HCT116 (cell line): ENCODE data around the gene TOLLIP. TPM values are rescaled to one million over a fixed set of nuclear protein-coding genes. Genes with fewer than 3 reads are reported as not detected.

Experiments used
- ATAC-seq: fragments of 200-7000 bp; cut with Tn5 transposase; 2 replicates; pipeline ENCODE4 v1.9.1; 2020; ENCODE audit warnings: mild to moderate bottlenecking, moderate library complexity
- BruUV-seq: library from RNA; stranded (reverse); fragments of 400-500 nt; replicated peaks from 2 replicates; lab custom pipeline; 2021; lab: Mats Ljungman, UMichigan
- CTCF ChIA-PET: fragments of 300-600 bp; sonication (Branson Sonifier 250); formaldehyde crosslinking; loops from one replicate; lab custom pipeline; 2021; ENCODE audit warnings: antibody characterized with exemption; lab: Charles Lee
- POLR2A ChIA-PET: fragments of 300-600, 350-600 bp; sonication (Branson Sonifier 250); formaldehyde crosslinking; loops from one replicate; lab custom pipeline; 2021; ENCODE audit warnings: antibody characterized with exemption; lab: Charles Lee
- RAD21 ChIA-PET, 2 experiments: fragments of 300-600 bp; sonication (Branson Sonifier 250); formaldehyde crosslinking; loops; one replicate each; lab custom pipeline; 2023; ENCODE audit warnings: low total read pairs in 2 of 2; ENCODE audit not compliant: uncharacterized antibody in 2 of 2, unreplicated experiment in 2 of 2, low non-redundant PET in 1 of 2; lab: Charles Lee
- DNase-seq: peaks from one replicate; pipeline ENCODE4 v3.0.0-alpha.2; 2010; ENCODE audit warnings: low read depth, low spot score
- H2AFZ ChIP-seq: fragments of 200-600 bp; shearing (Covaris generic), sonication (generic); 2 replicates; pipeline ENCODE4 v1.6.1; 2017; ENCODE audit warnings: low read depth, mixed run types, mixed read lengths, antibody characterized with exemption, low read length; ENCODE audit not compliant: poor library complexity, severe bottlenecking
- H3K27ac ChIP-seq: 2 replicates; pipeline ENCODE4 v1.5.1; 2012; ENCODE audit warnings: low read depth, low read length
- H3K27me3 ChIP-seq: fragments of 200-600 bp; sonication (generic); 2 replicates; pipeline ENCODE4 v1.6.1; 2016; ENCODE audit warnings: mixed run types, low read length, mixed read lengths; ENCODE audit not compliant: insufficient read depth
- H3K36me3 ChIP-seq, 2 experiments: fragments of 200-500 bp in 1 of 2; fragments of 200-600 bp in 1 of 2; sonication (Bioruptor generic) in 1 of 2; sonication (generic) in 1 of 2; 2 replicates each; pipeline versions ENCODE4 v1.5.1 to v1.6.1; 2014 to 2016; ENCODE audit warnings: low read length in 2 of 2, inconsistent platforms in 1 of 2, mixed read lengths in 1 of 2, mixed run types in 1 of 2; ENCODE audit not compliant: insufficient read depth in 2 of 2, control insufficient read depth in 1 of 2
- H3K4me1 ChIP-seq, 2 experiments: fragments of 200-600 bp in 1 of 2; sonication (generic) in 1 of 2; 2 replicates each; pipeline versions ENCODE4 v1.5.1 to v1.6.1; 2012 to 2017; ENCODE audit warnings: low read length in 2 of 2, inconsistent platforms in 1 of 2, mild to moderate bottlenecking in 1 of 2, mixed read lengths in 1 of 2, mixed run types in 1 of 2, moderate library complexity in 1 of 2; ENCODE audit not compliant: insufficient read depth in 2 of 2, control insufficient read depth in 1 of 2
- H3K4me2 ChIP-seq: fragments of 200-600 bp; sonication (generic); 2 replicates; pipeline ENCODE4 v1.6.1; 2017; ENCODE audit warnings: mixed run types, low read length, mixed read lengths
- H3K4me3 ChIP-seq, 2 experiments: fragments of 200-600 bp in 1 of 2; sonication (generic) in 1 of 2; replicated peaks in 1 of 2; 2 replicates each; pipeline ENCODE4 v1.5.1; 2011 to 2016; ENCODE audit warnings: low read length in 2 of 2, control low read depth in 1 of 2, low read depth in 1 of 2, mild to moderate bottlenecking in 1 of 2, mixed read lengths in 1 of 2, mixed run types in 1 of 2
- H3K79me2 ChIP-seq: fragments of 200-600 bp; sonication (generic); 2 replicates; pipeline ENCODE4 v1.6.1; 2017; ENCODE audit warnings: mild to moderate bottlenecking, mixed run types, low read length, moderate library complexity, mixed read lengths; ENCODE audit not compliant: insufficient read depth
- H3K9ac ChIP-seq: fragments of 200-600 bp; sonication (generic); 2 replicates; pipeline ENCODE4 v1.6.1; 2016; ENCODE audit warnings: low read length, mixed read lengths
- H3K9me2 ChIP-seq: fragments of 200-600 bp; sonication (generic), shearing (Covaris generic); 2 replicates; pipeline ENCODE4 v1.6.1; 2017; ENCODE audit warnings: mixed run types, mild to moderate bottlenecking, moderate library complexity; ENCODE audit not compliant: insufficient read depth
- H3K9me3 ChIP-seq, 2 experiments: fragments of 200-500 bp in 1 of 2; fragments of 200-600 bp in 1 of 2; sonication (Bioruptor generic) in 1 of 2; sonication (generic) in 1 of 2; 2 replicates each; pipeline ENCODE4 v1.6.1; 2014 to 2017; ENCODE audit warnings: low read length in 2 of 2, mixed read lengths in 2 of 2, inconsistent platforms in 1 of 2, low read depth in 1 of 2, mild to moderate bottlenecking in 1 of 2, mixed run types in 1 of 2, moderate library complexity in 1 of 2; ENCODE audit not compliant: control insufficient read depth in 1 of 2, insufficient read depth in 1 of 2
- H4K20me1 ChIP-seq: fragments of 200-600 bp; sonication (generic), shearing (Covaris generic); 2 replicates; pipeline ENCODE4 v1.6.1; 2017; ENCODE audit warnings: mixed run types, mild to moderate bottlenecking, moderate library complexity; ENCODE audit not compliant: insufficient read depth
- CEBPB ChIP-seq: IDR thresholded peaks from 2 replicates; pipeline ENCODE4 v1.6.1; 2012; ENCODE audit warnings: low read depth
- EZH2 ChIP-seq: fragments of 200-600 bp; sonication (generic); IDR thresholded peaks from 2 replicates; pipeline ENCODE4 v1.6.1; 2017; ENCODE audit warnings: antibody characterized with exemption, mixed run types
- MAX ChIP-seq: IDR thresholded peaks from 2 replicates; pipeline ENCODE4 v1.6.1; 2012
- POLR2AphosphoS5 ChIP-seq: IDR thresholded peaks from 2 replicates; pipeline ENCODE4 v1.6.1; 2011; ENCODE audit warnings: mild to moderate bottlenecking, low read depth, low read length, moderate library complexity
- RAD21 ChIP-seq: IDR thresholded peaks from 2 replicates; pipeline ENCODE4 v1.6.1; 2012; ENCODE audit warnings: low read depth, mild to moderate bottlenecking
- SRF ChIP-seq: IDR thresholded peaks from 2 replicates; pipeline ENCODE4 v1.6.1; 2012; ENCODE audit warnings: low read depth
- intact Hi-C: fragments of 100-400 bp; cut with micrococcal nuclease; formaldehyde crosslinking; loops from 2 replicates; pipeline ENCODE4 v1.10.0; 2022
- total RNA-seq: library from RNA; stranded (reverse); gene quantifications from one replicate; pipeline ENCODE4 v1.2.1, GENCODE V29; 2021; ENCODE audit not compliant: unreplicated experiment
- TF ChIP-seq, protein P1 (sequence below), 3 experiments: fragments of 200-600 bp in 1 of 3; sonication (generic) in 1 of 3; IDR thresholded peaks in 2 of 3; conservative IDR thresholded peaks in 1 of 3; 2 replicates each; pipeline ENCODE4 v1.5.1; 2012 to 2017; ENCODE audit warnings: low read depth in 2 of 3, low read length in 2 of 3, antibody characterized with exemption in 1 of 3, borderline replicate concordance in 1 of 3, control low read depth in 1 of 3, mild to moderate bottlenecking in 1 of 3, mixed read lengths in 1 of 3, mixed run types in 1 of 3, moderate library complexity in 1 of 3; ENCODE audit not compliant: insufficient read depth in 1 of 3

Gene TOLLIP
- total RNA-seq, 1 experiment from 2014 or later, result 28.5 TPM

DNA sequence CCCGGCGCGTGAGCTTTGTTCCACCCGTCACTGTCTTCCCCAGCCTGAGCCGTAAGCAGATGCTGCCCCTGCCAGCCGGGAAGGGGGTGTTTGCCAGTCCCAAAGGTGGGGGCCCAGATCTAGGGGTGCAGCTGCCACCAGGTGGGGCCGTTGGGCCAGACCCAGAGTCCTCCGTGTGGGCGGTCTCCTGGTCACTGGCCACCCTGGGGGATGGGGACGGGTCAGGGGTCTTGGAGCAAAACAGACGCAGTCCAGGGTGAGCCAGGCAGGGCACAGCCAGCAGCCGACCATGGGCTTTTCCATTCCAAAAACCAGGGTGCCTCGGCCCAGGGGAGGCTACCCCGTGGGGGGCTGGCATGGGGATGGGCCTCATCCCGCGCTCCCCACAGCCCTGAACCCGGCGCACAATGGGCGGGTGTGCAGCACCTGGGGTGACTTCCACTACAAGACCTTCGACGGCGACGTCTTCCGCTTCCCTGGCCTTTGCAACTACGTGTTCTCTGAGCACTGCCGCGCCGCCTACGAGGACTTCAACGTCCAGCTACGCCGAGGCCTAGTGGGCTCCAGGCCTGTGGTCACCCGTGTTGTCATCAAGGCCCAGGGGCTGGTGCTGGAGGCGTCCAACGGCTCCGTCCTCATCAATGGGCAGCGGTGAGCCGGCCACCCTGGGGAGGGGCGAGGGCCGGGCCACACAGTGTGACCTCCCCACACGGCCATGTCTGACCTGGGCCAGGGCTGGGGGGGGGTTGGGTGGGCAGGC is 83.0 kb downstream of the TOLLIP start:
- Histone ChIP-seq H3K4me2 (no peak overlapping the region), H3K27ac (no peak overlapping the region), H2AFZ (no peak overlapping the region), H4K20me1 (no peaks in the 10 kb centered on the region), H3K79me2 (no peaks in the 10 kb centered on the region), H3K9me3 (no peaks in the 10 kb centered on the region), H3K9ac (no peak overlapping the region), H3K36me3 (no peaks in the 10 kb centered on the region), H3K9me2 (no peaks in the 10 kb centered on the region), H3K4me1 (no peaks in the 10 kb centered on the region), H3K4me3 (no peak overlapping the region), H3K27me3 (no peaks in the 10 kb centered on the region)
- intact Hi-C loops, result no loop called here
- RAD21 ChIA-PET, result no interaction called here
- BruUV-seq, result no TSS peak
- TF ChIP-seq, protein P1, sequence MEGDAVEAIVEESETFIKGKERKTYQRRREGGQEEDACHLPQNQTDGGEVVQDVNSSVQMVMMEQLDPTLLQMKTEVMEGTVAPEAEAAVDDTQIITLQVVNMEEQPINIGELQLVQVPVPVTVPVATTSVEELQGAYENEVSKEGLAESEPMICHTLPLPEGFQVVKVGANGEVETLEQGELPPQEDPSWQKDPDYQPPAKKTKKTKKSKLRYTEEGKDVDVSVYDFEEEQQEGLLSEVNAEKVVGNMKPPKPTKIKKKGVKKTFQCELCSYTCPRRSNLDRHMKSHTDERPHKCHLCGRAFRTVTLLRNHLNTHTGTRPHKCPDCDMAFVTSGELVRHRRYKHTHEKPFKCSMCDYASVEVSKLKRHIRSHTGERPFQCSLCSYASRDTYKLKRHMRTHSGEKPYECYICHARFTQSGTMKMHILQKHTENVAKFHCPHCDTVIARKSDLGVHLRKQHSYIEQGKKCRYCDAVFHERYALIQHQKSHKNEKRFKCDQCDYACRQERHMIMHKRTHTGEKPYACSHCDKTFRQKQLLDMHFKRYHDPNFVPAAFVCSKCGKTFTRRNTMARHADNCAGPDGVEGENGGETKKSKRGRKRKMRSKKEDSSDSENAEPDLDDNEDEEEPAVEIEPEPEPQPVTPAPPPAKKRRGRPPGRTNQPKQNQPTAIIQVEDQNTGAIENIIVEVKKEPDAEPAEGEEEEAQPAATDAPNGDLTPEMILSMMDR (IDR thresholded peaks at IDR 0.05 in 2 of 3, conservative IDR thresholded peaks at IDR 0.05 in 1 of 3; ENCODE audit: borderline replicate concordance in 1 of 3, insufficient read depth in 1 of 3, low read depth in 2 of 3, low read length in 2 of 3), result peak in 1 of 3 experiments; percentile 9; a peak in 1 of 6 replicates
- no peak for TF ChIP-seq MAX
- TF ChIP-seq RAD21, result peak; percentile 27; the same call in 1 of the 2 replicates
- DNase-seq (no peak), ATAC-seq (no peak)
- POLR2A ChIA-PET, result no interaction called here
- CTCF ChIA-PET, result no interaction called here

GRCh38 chr11:1225386-1226225 is 83.8 kb downstream of the TOLLIP start:
- intact Hi-C loops, result no loop called here
- RAD21 ChIA-PET, result no interaction called here
- Histone ChIP-seq H3K27me3 (no peaks in the 10 kb centered on the region), H2AFZ (no peak overlapping the region), H3K4me3 (no peak overlapping the region)
- no TSS peak for BruUV-seq
- TF ChIP-seq POLR2AphosphoS5, result no peak
- no peak for TF ChIP-seq CEBPB
- no peak for TF ChIP-seq SRF
- TF ChIP-seq EZH2, result no peak
- TF ChIP-seq, all 23 proteins: peak for 0
- POLR2A ChIA-PET, result no interaction called here
- H3K4me1 ChIP-seq, result no peaks in the 10 kb centered on the region
- ATAC-seq (no peak), DNase-seq (no peak)
- H3K36me3 ChIP-seq, result no peaks in the 10 kb centered on the region
- H3K27ac ChIP-seq, result no peak overlapping the region
- no peaks in the 10 kb centered on the region for H3K79me2 ChIP-seq
- H3K4me2 ChIP-seq, result no peak overlapping the region
- H3K9me2 ChIP-seq, result no peaks in the 10 kb centered on the region
- CTCF ChIA-PET, result no interaction called here
- no peaks in the 10 kb centered on the region for H3K9me3 ChIP-seq
- no peaks in the 10 kb centered on the region for H4K20me1 ChIP-seq
- H3K9ac ChIP-seq, result no peak overlapping the region
